NB4 (cell line): Measurements from ENCODE around the gene SLC35F1.

ENCODE experiments used
- CTCF ChIP-seq: IDR thresholded peaks from one replicate; pipeline ENCODE4 v1.5.1; 2012; ENCODE audit warnings: low read depth, low read length
- POLR2A ChIP-seq: IDR thresholded peaks from 2 replicates; pipeline ENCODE4 v1.6.1; 2011; ENCODE audit warnings: mild to moderate bottlenecking; ENCODE audit not compliant: insufficient read length; ENCODE audit errors: extremely low read depth
- TF ChIP-seq, protein P1 (sequence below): IDR thresholded peaks from 2 replicates; pipeline ENCODE4 v1.6.1; 2011; ENCODE audit warnings: low read depth, low read length

DNA sequence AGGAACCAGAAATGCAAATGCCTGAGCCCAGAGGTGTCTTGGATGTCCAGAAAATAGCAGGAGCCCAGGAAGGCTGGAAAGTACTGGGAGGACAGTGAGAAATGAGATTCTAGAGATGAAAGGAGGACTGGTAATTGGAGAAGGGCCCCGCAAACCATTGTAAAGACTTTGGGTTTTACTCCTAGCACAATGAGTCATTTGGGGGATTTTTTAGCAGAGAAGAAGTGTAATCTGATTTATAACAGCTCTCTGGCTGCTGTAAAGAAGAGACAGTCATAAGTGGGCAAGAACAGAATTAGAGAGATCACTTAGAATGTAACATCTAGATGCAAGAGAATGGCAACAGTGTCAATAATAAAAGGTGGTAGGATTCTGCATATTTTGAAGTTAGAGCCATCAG is 40.2 kb downstream of the SLC35F1 start:
- TF ChIP-seq CTCF = no peak
- no peak for TF ChIP-seq POLR2A
- TF ChIP-seq, protein P1, sequence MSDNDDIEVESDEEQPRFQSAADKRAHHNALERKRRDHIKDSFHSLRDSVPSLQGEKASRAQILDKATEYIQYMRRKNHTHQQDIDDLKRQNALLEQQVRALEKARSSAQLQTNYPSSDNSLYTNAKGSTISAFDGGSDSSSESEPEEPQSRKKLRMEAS = no peak
